Measurements from ENCODE around the gene CYP46A1. TPM values are rescaled to one million over a fixed set of nuclear protein-coding genes. Genes with fewer than 3 reads are reported as not detected.
A peak's percentile ranks its signal among the peaks of the same experiment; 100 is the strongest.

CYP46A1 gene
- total RNA-seq, 1 donor from 2014 or later = 1.1 TPM

- DNase-seq (ENCODE audit: low spot score) = no peak
- Histone ChIP-seq H3K79me2 (ENCODE audit: low read depth) (no peaks in the 10 kb centered on the region), H2AFZ (replicated peaks) (no peak overlapping the region), H3F3A (ENCODE audit: low read depth) (peaks cover 11% of the 10 kb centered on the region), H3K4me2 (no peak overlapping the region), H3K27me3 (no peaks in the 10 kb centered on the region), H3K9ac (no peak overlapping the region), H3K27ac (no peak overlapping the region), H3K4me1 (peaks cover 7% of the 10 kb centered on the region), H3K9me3 (ENCODE audit: low read depth) (no peaks in the 10 kb centered on the region), H3K36me3 (no peaks in the 10 kb centered on the region), H4K20me1 (ENCODE audit: low read depth) (peaks cover 3% of the 10 kb centered on the region), H3K4me3 (no peak overlapping the region)
- Mint-ChIP-seq H3K9me3 (no peaks in the 10 kb centered on the region), H3K4me3 (no peak overlapping the region), H3K27me3 (ENCODE audit: insufficient read depth, low read depth) (peaks cover 7% of the 10 kb centered on the region), H3K36me3 (no peaks in the 10 kb centered on the region), H3K27ac (peak overlapping the region; percentile 89), H3K4me1 (peaks cover 24% of the 10 kb centered on the region)
- TF ChIP-seq EZH2phosphoT487 (IDR thresholded peaks at IDR 0.05) (no peak), EZH2 (IDR thresholded peaks at IDR 0.05) (no peak)
- TF ChIP-seq, protein P1, sequence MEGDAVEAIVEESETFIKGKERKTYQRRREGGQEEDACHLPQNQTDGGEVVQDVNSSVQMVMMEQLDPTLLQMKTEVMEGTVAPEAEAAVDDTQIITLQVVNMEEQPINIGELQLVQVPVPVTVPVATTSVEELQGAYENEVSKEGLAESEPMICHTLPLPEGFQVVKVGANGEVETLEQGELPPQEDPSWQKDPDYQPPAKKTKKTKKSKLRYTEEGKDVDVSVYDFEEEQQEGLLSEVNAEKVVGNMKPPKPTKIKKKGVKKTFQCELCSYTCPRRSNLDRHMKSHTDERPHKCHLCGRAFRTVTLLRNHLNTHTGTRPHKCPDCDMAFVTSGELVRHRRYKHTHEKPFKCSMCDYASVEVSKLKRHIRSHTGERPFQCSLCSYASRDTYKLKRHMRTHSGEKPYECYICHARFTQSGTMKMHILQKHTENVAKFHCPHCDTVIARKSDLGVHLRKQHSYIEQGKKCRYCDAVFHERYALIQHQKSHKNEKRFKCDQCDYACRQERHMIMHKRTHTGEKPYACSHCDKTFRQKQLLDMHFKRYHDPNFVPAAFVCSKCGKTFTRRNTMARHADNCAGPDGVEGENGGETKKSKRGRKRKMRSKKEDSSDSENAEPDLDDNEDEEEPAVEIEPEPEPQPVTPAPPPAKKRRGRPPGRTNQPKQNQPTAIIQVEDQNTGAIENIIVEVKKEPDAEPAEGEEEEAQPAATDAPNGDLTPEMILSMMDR (IDR thresholded peaks at IDR 0.05) = no peak
Measured at GRCh38 chr14:99733211-99733539, 49.1 kb downstream of the CYP46A1 start.

DNA sequence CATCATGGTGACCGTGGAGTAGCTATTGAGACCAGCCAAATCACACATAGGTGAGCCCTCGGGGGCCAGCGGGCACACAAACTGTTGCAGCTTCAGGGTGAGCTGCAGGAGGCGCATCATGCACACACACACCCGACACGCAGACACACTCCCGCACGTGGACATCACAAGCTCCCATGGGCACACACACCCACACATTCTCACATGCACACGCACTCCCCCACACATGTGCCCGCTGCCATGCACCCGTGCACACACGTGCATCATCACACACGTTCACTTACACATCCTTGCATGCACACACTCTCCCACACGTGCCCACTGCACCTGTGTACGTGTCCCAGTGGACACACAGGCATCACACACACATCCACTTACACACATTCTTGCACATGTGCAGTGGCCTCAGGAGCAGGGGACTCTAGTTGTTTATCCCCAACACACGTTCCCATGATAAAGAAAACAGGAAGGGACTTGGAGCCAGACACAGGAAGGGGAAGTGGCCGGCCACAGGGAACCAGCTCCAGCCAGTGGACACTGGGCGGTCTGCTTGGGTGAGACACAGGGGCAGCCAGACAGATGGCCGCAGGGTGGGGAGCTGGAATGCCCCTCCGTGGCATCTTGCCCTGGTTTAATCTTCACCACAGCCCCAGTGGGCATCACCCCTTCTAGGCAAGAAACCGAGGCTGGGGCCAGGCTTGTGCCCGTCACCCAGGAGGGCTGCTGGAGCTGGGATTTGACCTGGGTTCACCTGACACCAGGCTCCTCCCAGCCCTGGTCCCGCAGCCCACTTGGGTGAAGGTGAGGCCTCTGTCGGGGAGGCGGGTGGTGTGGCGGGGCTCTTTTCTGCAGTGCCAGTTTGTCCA lies 49.7 kb downstream of the CYP46A1 start:
- TF ChIP-seq, protein P1 (IDR thresholded peaks at IDR 0.05) = no peak
- DNase-seq (ENCODE audit: low spot score) = no peak
- Histone ChIP-seq H3K4me3 (no peak overlapping the region), H3K27me3 (no peaks in the 10 kb centered on the region), H3K9me3 (ENCODE audit: low read depth) (no peaks in the 10 kb centered on the region), H3K36me3 (no peaks in the 10 kb centered on the region), H4K20me1 (ENCODE audit: low read depth) (peaks cover 3% of the 10 kb centered on the region), H2AFZ (replicated peaks) (no peak overlapping the region), H3K79me2 (ENCODE audit: low read depth) (no peaks in the 10 kb centered on the region), H3K27ac (no peak overlapping the region), H3F3A (ENCODE audit: low read depth) (peaks cover 11% of the 10 kb centered on the region), H3K4me2 (no peak overlapping the region), H3K4me1 (peaks cover 7% of the 10 kb centered on the region), H3K9ac (no peak overlapping the region)
- Mint-ChIP-seq H3K9me3 (no peaks in the 10 kb centered on the region), H3K4me3 (no peak overlapping the region), H3K4me1 (peaks cover 23% of the 10 kb centered on the region), H3K27ac (peak overlapping the region; percentile 89), H3K36me3 (no peaks in the 10 kb centered on the region), H3K27me3 (ENCODE audit: insufficient read depth, low read depth) (peaks cover 7% of the 10 kb centered on the region)

DNA sequence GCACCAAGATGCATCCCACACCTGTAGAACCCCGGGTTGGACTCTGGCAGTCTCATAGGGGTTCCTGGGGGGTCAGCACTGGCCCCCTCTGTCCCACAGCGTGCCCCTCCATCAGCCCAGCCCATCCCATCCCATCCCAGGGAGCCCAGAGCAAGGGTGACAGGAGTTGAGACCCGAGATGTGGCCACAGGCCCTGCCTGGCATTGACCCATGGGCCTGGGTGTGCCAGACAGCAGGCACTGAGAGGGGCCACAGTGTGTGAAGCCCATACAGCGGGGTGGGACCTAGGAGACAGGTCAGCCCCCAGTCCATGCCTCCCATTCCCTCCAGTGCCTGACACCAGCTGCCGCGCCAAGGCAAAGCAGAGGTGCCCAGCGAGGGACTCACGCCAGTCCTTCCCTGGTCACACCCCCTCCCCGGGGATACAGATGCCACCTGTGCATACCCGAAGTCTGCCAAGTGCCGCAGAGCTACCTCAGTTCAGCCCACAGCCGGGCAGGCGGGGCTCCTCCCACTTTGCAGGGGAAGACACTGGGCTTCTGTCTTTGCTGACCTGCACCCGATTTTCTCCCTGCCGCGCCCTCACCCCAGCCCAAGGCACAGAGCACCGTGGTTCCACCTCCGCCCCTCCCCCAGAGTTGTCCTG lies 50.4 kb downstream of the CYP46A1 start:
- peaks cover 22% of the 10 kb centered on the region for H3K4me1 Mint-ChIP-seq
- Histone ChIP-seq H3K4me1 (peaks cover 7% of the 10 kb centered on the region), H3K4me3 (no peak overlapping the region), H3K9ac (no peak overlapping the region), H3F3A (ENCODE audit: low read depth) (peaks cover 11% of the 10 kb centered on the region), H2AFZ (replicated peaks) (no peak overlapping the region), H3K27ac (no peak overlapping the region), H4K20me1 (ENCODE audit: low read depth) (peaks cover 3% of the 10 kb centered on the region), H3K36me3 (no peaks in the 10 kb centered on the region), H3K27me3 (no peaks in the 10 kb centered on the region), H3K9me3 (ENCODE audit: low read depth) (no peaks in the 10 kb centered on the region), H3K4me2 (no peak overlapping the region), H3K79me2 (ENCODE audit: low read depth) (no peaks in the 10 kb centered on the region)
- H3K9me3 Mint-ChIP-seq = no peaks in the 10 kb centered on the region
- H3K27me3 Mint-ChIP-seq (ENCODE audit: insufficient read depth, low read depth) = peaks cover 7% of the 10 kb centered on the region
- TF ChIP-seq EZH2 (IDR thresholded peaks at IDR 0.05) (no peak), EZH2phosphoT487 (IDR thresholded peaks at IDR 0.05) (no peak)
- TF ChIP-seq, protein P1 (IDR thresholded peaks at IDR 0.05) = no peak
- H3K36me3 Mint-ChIP-seq = no peaks in the 10 kb centered on the region
- DNase-seq (ENCODE audit: low spot score) = no peak
- H3K4me3 Mint-ChIP-seq = no peak overlapping the region
- no peak overlapping the region for H3K27ac Mint-ChIP-seq

Data from neural progenitor cell (in vitro differentiated cells).